Muscle layer of colon (tissue), 2 donors: ENCODE results near the gene APOBR.
"Not testable (repeated sequence)": the region's sequence is repeated elsewhere in the genome, so short reads cannot be mapped to it uniquely, and the experiment has no call there.

Experiments used
- H3K27ac ChIP-seq: one replicate; pipeline ENCODE4 v1.7.0; 2013; ENCODE audit warnings: low read depth, mild to moderate bottlenecking, low read length, moderate library complexity
- H3K27me3 ChIP-seq, 2 donors: one replicate each; pipeline ENCODE4 v1.7.0; 2013; ENCODE audit warnings: low read length in 2 of 2, mild to moderate bottlenecking in 2 of 2; ENCODE audit not compliant: insufficient read depth in 2 of 2, control insufficient read depth in 1 of 2
- H3K36me3 ChIP-seq: one replicate; pipeline ENCODE4 v1.7.0; 2013; ENCODE audit warnings: mild to moderate bottlenecking, low read length; ENCODE audit not compliant: insufficient read depth
- H3K4me1 ChIP-seq: one replicate; pipeline ENCODE4 v1.7.0; 2013; ENCODE audit warnings: mild to moderate bottlenecking, low read length; ENCODE audit not compliant: insufficient read depth
- H3K4me3 ChIP-seq, 2 donors: one replicate each; pipeline ENCODE4 v1.7.0; 2013; ENCODE audit warnings: low read length in 2 of 2, low read depth in 1 of 2, mild to moderate bottlenecking in 1 of 2, moderate library complexity in 1 of 2
- H3K9ac ChIP-seq: one replicate; pipeline ENCODE4 v1.7.0; 2013; ENCODE audit warnings: low read length
- H3K9me3 ChIP-seq: one replicate; pipeline ENCODE4 v1.7.0; 2013; ENCODE audit warnings: mild to moderate bottlenecking, low read length
- donor health status: abdominal sarcoma.
- donor health status: Adenocarcinoma of cecum.

The APOBR gene

DNA sequence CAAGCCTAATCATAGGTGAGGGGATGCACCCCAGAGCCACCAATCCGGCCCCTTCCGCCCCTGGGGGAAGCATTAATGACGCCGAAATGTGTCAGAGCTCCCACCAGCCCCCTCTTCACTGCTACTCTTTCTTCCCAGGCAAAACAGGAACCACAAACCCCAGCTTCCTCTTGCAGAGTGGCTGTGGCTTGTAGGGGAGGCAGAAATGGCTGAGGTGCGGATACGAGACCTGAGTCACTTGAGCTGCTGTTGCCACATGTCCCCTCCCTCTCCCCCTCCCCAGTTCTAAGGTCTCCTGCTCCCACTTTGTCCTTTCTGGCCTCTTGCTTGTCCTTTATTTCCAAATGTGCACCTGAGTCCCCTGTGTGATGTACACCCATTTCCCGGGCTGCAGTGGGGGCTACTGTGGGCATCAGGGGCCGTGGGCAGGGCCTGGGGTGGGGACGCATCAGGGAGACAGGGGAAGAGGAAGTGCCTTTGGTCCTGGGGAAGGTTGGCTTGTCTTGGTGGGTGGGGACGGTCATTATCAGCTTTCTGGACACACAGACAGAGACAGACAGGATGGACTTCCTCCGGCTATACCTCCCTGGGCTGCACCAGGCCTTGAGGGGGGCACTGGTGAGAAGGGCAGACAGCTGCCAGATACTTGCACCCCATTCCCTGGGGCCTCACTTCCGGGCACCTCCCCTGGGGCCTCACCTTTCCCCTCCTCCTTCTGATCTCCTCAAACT is at the start of gene APOBR:
Gene APOBR, plus strand, starts transcription at position 523 of the 731 bp plus-strand sequence. Its CDS starts 39 bp downstream, at position 562.
- Histone ChIP-seq H3K27ac (peak within 1 kb of the TSS; percentile 19), H3K4me1 (no peaks in the 10 kb centered on the region), H3K27me3 (no peaks in the 10 kb centered on the region), H3K9ac (no peak within 1 kb of the TSS), H3K36me3 (no peaks in the 10 kb centered on the region), H3K4me3 (no peak within 1 kb of the TSS), H3K9me3 (no peaks in the 10 kb centered on the region)

DNA sequence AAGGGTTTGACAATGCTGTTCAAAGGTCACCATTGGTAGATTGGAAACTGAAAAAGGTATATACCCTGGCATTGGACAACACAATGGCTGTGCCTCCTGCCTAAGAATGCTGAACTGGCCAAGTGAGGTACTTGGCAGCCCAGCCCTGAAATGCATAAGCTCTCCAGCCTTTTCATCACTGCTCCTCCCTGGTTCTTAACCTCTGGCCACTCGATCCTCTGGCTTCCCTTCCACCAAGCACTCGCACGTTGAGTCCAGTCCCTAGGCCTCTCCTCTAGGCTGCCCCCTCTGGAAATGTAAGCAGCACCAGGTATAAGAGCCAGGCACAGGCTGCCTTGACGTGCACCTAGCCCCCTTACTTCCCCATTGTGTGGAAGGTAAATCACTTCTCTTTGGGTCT is 48.1 kb upstream of the APOBR start:
- H3K36me3 ChIP-seq, H3K4me1 ChIP-seq, H3K4me3 ChIP-seq, H3K9me3 ChIP-seq, H3K27ac ChIP-seq, H3K9ac ChIP-seq, H3K27me3 ChIP-seq: not testable (repeated sequence)

DNA sequence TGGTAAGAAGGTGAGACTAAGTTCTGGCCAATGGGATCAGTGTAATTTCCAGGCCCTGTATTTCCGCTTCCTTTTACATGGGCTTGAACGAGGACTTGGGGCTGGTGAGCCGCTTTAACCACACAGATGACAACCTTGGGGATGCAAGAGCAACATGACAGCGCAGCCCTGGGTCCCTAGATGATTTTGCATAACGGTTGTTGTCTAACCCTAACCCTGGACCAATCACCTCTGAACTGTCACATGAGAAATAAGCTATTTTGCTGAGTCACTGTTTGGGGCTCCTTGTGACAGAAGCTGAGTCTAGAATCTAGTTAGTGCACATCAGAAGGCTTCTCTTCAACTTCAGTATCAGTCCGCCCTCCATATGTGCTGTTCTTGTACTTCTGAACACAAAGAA is 47.4 kb upstream of the APOBR start:
- not testable (repeated sequence) for H3K27ac ChIP-seq, H3K27me3 ChIP-seq, H3K9ac ChIP-seq, H3K4me3 ChIP-seq, H3K4me1 ChIP-seq, H3K9me3 ChIP-seq, H3K36me3 ChIP-seq

DNA sequence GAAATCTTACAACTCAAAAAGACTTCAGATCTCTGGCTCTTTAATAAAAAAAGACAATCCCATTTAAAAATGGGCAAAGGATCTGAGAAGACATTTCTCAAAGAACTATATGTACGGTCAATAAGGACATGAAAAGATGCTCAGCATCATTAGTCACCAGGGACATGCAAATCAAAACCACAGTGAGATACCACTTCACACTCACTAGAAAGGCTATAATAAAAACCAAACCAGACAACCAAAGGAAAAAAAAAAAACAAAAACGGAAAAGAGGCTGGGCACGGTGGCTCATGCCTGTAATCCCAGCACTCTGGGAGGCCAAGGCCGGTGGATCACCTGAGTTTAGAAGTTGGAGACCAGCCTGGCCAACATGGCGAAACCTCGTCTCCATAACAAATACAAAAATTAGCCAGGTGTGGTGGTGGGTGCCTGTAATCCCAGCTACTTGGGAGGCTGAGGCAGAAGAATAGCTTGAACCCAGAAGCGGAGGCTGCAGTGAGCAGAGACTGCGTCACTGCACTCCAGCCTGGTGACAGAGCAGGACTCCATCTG is 20.7 kb upstream of the APOBR start:
- H3K36me3 ChIP-seq, result peaks cover 24% of the 10 kb centered on the region
- no peaks in the 10 kb centered on the region for H3K27me3 ChIP-seq
- no peak overlapping the region for H3K9ac ChIP-seq
- no peak overlapping the region for H3K4me3 ChIP-seq
- H3K27ac ChIP-seq, result no peak overlapping the region
- H3K4me1 ChIP-seq, result no peaks in the 10 kb centered on the region
- H3K9me3 ChIP-seq, result no peaks in the 10 kb centered on the region

- no peak overlapping the region for H3K9ac ChIP-seq
- no peak overlapping the region for H3K27ac ChIP-seq
- no peaks in the 10 kb centered on the region for H3K9me3 ChIP-seq
- no peaks in the 10 kb centered on the region for H3K4me1 ChIP-seq
- peaks cover 35% of the 10 kb centered on the region for H3K36me3 ChIP-seq
- H3K4me3 ChIP-seq, result no peak overlapping the region
- H3K27me3 ChIP-seq, result no peaks in the 10 kb centered on the region
These were observed 19.2 kb upstream of the APOBR start for GRCh38 chr16:28475221-28475620.

DNA sequence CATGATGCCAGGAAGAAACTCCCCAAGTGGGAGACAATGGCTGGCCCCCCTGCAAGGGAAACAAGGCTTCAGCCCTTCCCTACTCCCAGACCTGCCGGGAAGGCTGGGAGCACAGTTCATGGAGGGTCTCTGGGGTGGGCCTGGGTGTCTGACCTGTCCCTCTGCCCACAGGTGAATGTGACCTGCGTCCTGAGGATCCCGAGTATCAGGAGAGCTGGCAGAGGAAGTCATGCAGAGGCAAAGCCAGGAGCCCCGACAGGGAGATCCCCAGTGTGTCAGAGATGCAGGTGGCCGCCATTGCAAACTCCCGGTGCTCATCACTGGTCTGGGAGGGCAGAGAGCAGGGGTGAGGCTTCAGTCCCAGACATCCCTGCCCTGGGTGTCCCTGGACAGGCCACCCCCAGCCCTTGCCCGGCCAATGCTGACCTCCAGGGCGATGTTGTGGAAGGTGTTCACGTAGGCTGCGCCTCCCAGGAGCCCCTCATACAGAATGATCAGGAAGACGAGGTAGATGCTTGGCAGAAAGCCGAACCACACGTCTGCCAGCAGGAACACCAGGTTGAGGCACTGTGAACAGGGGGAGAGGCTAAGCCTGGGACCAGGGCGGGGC is 17.0 kb upstream of the APOBR start:
- H3K9ac ChIP-seq, result no peak overlapping the region
- H3K27me3 ChIP-seq, result no peaks in the 10 kb centered on the region
- peaks cover 46% of the 10 kb centered on the region for H3K36me3 ChIP-seq
- H3K27ac ChIP-seq, result no peak overlapping the region
- no peaks in the 10 kb centered on the region for H3K4me1 ChIP-seq
- H3K4me3 ChIP-seq, result no peak overlapping the region
- no peaks in the 10 kb centered on the region for H3K9me3 ChIP-seq

GRCh38 chr16:28478506-28479180 is 15.8 kb upstream of the APOBR start:
- H3K36me3 ChIP-seq, result peaks cover 48% of the 10 kb centered on the region
- H3K4me3 ChIP-seq, result no peak overlapping the region
- H3K9ac ChIP-seq, result no peak overlapping the region
- no peak overlapping the region for H3K27ac ChIP-seq
- H3K27me3 ChIP-seq, result no peaks in the 10 kb centered on the region
- H3K4me1 ChIP-seq, result no peaks in the 10 kb centered on the region
- H3K9me3 ChIP-seq, result no peaks in the 10 kb centered on the region

GRCh38 chr16:28482026-28482425 is 12.4 kb upstream of the APOBR start:
- H3K27ac ChIP-seq, result no peak overlapping the region
- no peak overlapping the region for H3K4me3 ChIP-seq
- H3K4me1 ChIP-seq, result no peaks in the 10 kb centered on the region
- no peak overlapping the region for H3K9ac ChIP-seq
- H3K9me3 ChIP-seq, result no peaks in the 10 kb centered on the region
- no peaks in the 10 kb centered on the region for H3K27me3 ChIP-seq
- H3K36me3 ChIP-seq, result peaks cover 47% of the 10 kb centered on the region

- H3K4me3 ChIP-seq, H3K27me3 ChIP-seq, H3K4me1 ChIP-seq, H3K9me3 ChIP-seq, H3K27ac ChIP-seq, H3K9ac ChIP-seq: not testable (repeated sequence)
- peaks cover 44% of the 10 kb centered on the region for H3K36me3 ChIP-seq
These were observed 11.1 kb upstream of the APOBR start for GRCh38 chr16:28483361-28483760.

DNA sequence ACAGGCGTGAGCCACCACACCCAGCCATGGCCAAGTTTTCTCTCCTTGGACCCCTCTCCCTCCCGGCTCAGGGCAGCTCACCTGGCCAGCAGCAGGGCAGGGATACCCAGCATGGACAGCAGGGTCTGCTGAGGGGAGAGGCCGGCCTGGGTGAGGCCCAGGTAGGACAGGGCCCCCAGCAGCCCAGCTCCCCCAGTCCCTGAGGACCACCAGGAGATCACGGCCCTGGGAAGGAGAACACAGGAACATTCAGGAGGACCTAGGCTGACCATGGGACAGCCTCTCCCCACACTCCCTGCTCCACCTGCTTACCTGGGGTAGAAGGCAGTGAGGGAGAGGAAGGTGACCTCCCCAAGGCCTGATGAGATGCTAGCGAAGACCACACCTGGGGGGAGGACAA is 8.2 kb upstream of the APOBR start:
- Histone ChIP-seq H3K27ac (no peak overlapping the region), H3K4me1 (no peaks in the 10 kb centered on the region), H3K9ac (no peak overlapping the region), H3K9me3 (no peaks in the 10 kb centered on the region), H3K4me3 (no peak overlapping the region), H3K36me3 (peaks cover 35% of the 10 kb centered on the region), H3K27me3 (no peaks in the 10 kb centered on the region)

GRCh38 chr16:28491230-28491969 is 3.0 kb upstream of the APOBR start:
- Histone ChIP-seq H3K27me3 (no peaks in the 10 kb centered on the region), H3K9ac (peak overlapping the region; percentile 86), H3K36me3 (peaks cover 19% of the 10 kb centered on the region), H3K4me1 (no peaks in the 10 kb centered on the region), H3K27ac (peak overlapping the region; percentile 88), H3K9me3 (no peaks in the 10 kb centered on the region), H3K4me3 (peak overlapping the region; percentile 90 to 100)
